Astrocyte of the cerebellum (primary cell): ENCODE measurements around the gene NDUFB2.
A peak's percentile ranks its signal among the peaks of the same experiment; 100 is the strongest.
"Not testable (repeated sequence)": the region's sequence is repeated elsewhere in the genome, so short reads cannot be mapped to it uniquely, and the experiment has no call there.

ENCODE experiments used
- DNase-seq: peaks from one replicate; pipeline ENCODE4 v3.0.0-alpha.2; 2011; ENCODE audit warnings: low read depth
- H3K4me3 ChIP-seq: 2 replicates; pipeline ENCODE4 v1.5.1; 2011; ENCODE audit warnings: mild to moderate bottlenecking, low read depth, low read length, moderate library complexity
- CTCF ChIP-seq: IDR thresholded peaks from 2 replicates; pipeline ENCODE4 v1.5.1; 2012; ENCODE audit warnings: low read length, low read depth, moderate library complexity, mild to moderate bottlenecking; ENCODE audit errors: missing control alignments
- in situ Hi-C: cut with HindIII; loops from 2 replicates; pipeline ENCODE4 v1.10.0; 2017; ENCODE audit warnings: low sequenced_read_pairs

Gene NDUFB2

GRCh38 chr7:140654661-140655060 lies 41.8 kb upstream of the NDUFB2 start:
- H3K4me3 ChIP-seq: no peak overlapping the region
- TF ChIP-seq CTCF: no peak
- in situ Hi-C loops: no loop called here
- no peak for DNase-seq

DNA sequence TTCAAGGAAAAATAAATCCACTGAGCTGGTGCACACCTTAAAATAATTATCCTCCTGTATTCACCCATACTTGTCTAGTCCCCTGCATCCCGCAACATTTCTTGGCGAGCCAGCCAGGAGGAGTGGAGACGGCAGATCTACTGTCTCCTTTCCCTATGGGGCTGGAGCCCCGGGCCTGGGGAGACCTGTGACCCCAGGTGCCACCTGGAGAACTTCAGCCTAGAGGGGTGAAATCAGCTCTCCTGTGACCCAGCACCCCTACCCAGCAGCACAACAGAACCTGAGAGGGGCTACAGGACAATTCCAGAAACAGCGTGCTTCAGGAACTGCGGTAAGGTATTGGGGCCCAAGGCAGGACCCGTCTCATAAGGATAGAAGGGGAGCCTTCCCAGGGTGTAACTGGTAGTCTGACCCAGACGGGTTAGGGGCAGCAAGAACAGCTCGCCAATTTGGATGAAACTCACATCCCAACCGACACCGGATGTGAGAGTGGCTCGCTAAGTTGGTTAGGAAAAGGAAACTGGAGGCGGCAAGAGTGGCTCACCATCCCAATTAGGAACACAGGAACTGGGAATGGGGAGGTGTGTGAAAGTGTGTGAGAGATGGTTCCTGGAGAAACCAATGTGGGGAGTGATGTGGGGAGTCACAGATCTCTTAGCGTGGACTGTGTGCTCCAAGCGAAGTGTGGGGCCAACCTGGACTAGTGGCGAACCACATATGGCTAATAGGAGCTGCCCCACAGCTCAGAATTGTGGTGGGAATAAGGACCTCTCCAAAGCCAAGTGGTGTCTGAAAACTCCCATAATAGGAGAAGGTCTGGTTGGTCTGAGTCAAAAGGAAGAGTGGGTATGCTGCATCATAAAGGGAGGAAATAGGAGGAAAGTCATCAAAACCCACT lies 40.7 kb upstream of the NDUFB2 start:
- DNase-seq: no peak
- TF ChIP-seq CTCF: no peak
- H3K4me3 ChIP-seq: no peak overlapping the region
- in situ Hi-C loops: no loop called here

GRCh38 chr7:140656548-140657515 lies 39.7 kb upstream of the NDUFB2 start:
- TF ChIP-seq CTCF: no peak
- in situ Hi-C loops: no loop called here
- no peak overlapping the region for H3K4me3 ChIP-seq
- DNase-seq: no peak

DNA sequence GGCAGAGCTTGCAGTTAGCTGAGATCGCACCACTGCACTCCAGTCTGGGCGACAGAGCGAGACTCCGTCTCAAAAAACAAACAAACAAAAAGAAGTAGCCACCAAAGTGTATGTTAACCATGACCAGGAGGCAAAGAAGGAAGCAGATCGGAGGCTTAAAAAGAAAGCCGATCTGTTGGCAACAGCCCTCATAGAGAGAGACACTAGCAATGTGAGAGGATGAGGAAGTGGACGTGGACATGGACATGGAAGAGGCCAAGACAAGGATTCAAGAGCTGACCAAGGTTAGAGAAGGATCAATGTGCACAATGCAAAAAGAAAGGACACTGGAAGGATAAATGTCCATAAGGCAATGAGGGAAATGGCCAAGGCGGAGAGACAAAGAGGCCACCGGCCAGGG lies 38.6 kb upstream of the NDUFB2 start:
- in situ Hi-C loops: no loop called here
- TF ChIP-seq CTCF: no peak
- H3K4me3 ChIP-seq: no peak overlapping the region
- DNase-seq: no peak

- DNase-seq: no peak
- H3K4me3 ChIP-seq: no peak overlapping the region
- in situ Hi-C loops: no loop called here
- no peak for TF ChIP-seq CTCF
Observed at GRCh38 chr7:140659856-140660255, 36.7 kb upstream of the NDUFB2 start.

GRCh38 chr7:140661124-140661523 lies 35.4 kb upstream of the NDUFB2 start:
- H3K4me3 ChIP-seq: no peak overlapping the region
- TF ChIP-seq CTCF: peak; percentile 18

GRCh38 chr7:140662938-140663337 lies 33.6 kb upstream of the NDUFB2 start:
- DNase-seq, in situ Hi-C loops, H3K4me3 ChIP-seq: not testable (repeated sequence)

More at GRCh38 chr7:140661124-140661523, 35.4 kb upstream of the NDUFB2 start:
- DNase-seq: no peak
- in situ Hi-C loops: no loop called here
